GM12878 (cell line): ENCODE measurements around the gene SP3. TPM values are rescaled to one million over a fixed set of nuclear protein-coding genes. Genes with fewer than 3 reads are reported as not detected.

Source experiments
- ATAC-seq: fragments of 200-7000 bp; cut with Tn5 transposase; 3 replicates; pipeline ENCODE4 v1.9.1; 2020; ENCODE audit warnings: mild to moderate bottlenecking, moderate library complexity
- BruUV-seq: library from RNA; stranded (reverse); fragments of 400-500 nt; replicated peaks from 2 replicates; lab custom pipeline; 2021; lab: Mats Ljungman, UMichigan
- CTCF ChIA-PET: fragments of 300-600 bp; sonication (Branson Sonifier 250); formaldehyde crosslinking; extraction: SDS; loops from one replicate; lab custom pipeline; 2021; ENCODE audit warnings: inconsistent platforms; lab: Yijun Ruan, JAX
- POLR2A ChIA-PET: fragments of 350-600 bp; formaldehyde crosslinking; extraction: SDS; loops from one replicate; lab custom pipeline; 2021; ENCODE audit warnings: inconsistent platforms; lab: Charles Lee
- RAD21 ChIA-PET: fragments of 300-600 bp; sonication (Branson Sonifier 250); formaldehyde crosslinking; loops from one replicate; lab custom pipeline; 2023; ENCODE audit warnings: antibody characterized with exemption; ENCODE audit not compliant: unreplicated experiment; lab: Charles Lee
- SMC1A ChIA-PET: fragments of 300-600 bp; sonication (Branson Sonifier 250); formaldehyde crosslinking; loops from one replicate; lab custom pipeline; 2023; ENCODE audit not compliant: unreplicated experiment, uncharacterized antibody; lab: Charles Lee
- DNase-seq: peaks from one replicate; pipeline ENCODE4 v3.0.0-alpha.2; 2011; ENCODE audit warnings: low read depth, low spot score
- FAIRE-seq: peaks from 3 replicates; lab custom pipeline; 2011; peaks lifted over from hg19 to GRCh38; lab: Jason Lieb, UNC
- H2AFZ ChIP-seq: 2 replicates; pipeline ENCODE4 v1.6.0; 2011; ENCODE audit warnings: low read depth, low read length, control low read depth; ENCODE audit not compliant: control insufficient read depth
- H3K27ac ChIP-seq: 2 replicates; pipeline ENCODE4 v1.5.1; 2011; ENCODE audit warnings: control low read depth; ENCODE audit not compliant: control insufficient read depth, insufficient read depth
- H3K27me3 ChIP-seq, 2 experiments: replicated peaks in 1 of 2; 2 replicates each; pipeline versions ENCODE4 v1.6.0 to v1.6.1; 2011; ENCODE audit warnings: low read length in 1 of 2; ENCODE audit not compliant: control insufficient read depth in 2 of 2, insufficient read depth in 2 of 2
- H3K36me3 ChIP-seq, 2 experiments: 2 replicates each; pipeline ENCODE4 v1.5.1; 2011; ENCODE audit warnings: low read length in 1 of 2; ENCODE audit not compliant: control insufficient read depth in 2 of 2, insufficient read depth in 2 of 2
- H3K4me1 ChIP-seq: 2 replicates; pipeline ENCODE4 v1.6.1; 2011; ENCODE audit warnings: mild to moderate bottlenecking, low read length, moderate library complexity, mixed read lengths; ENCODE audit not compliant: control insufficient read depth, insufficient read depth
- H3K4me2 ChIP-seq: 2 replicates; pipeline ENCODE4 v1.6.0; 2011; ENCODE audit warnings: control low read depth; ENCODE audit not compliant: control insufficient read depth, insufficient read depth
- H3K4me3 ChIP-seq: fragments of 200-600 bp; sonication (generic); 2 replicates; pipeline ENCODE4 v1.5.1; 2016
- H3K79me2 ChIP-seq: 2 replicates; pipeline ENCODE4 v1.6.0; 2011; ENCODE audit warnings: low read length; ENCODE audit not compliant: control insufficient read depth, insufficient read depth
- H3K9ac ChIP-seq: 2 replicates; pipeline ENCODE4 v1.8.0; 2011; ENCODE audit warnings: low read length, control low read depth, mixed read lengths; ENCODE audit not compliant: control insufficient read depth, insufficient read depth
- H3K9me3 ChIP-seq: replicated peaks from 3 replicates; pipeline ENCODE4 v1.5.1; 2011; ENCODE audit warnings: mild to moderate bottlenecking, low read length; ENCODE audit not compliant: control insufficient read depth, insufficient read depth
- H4K20me1 ChIP-seq: 2 replicates; pipeline ENCODE4 v1.6.0; 2011; ENCODE audit not compliant: control insufficient read depth, insufficient read depth
- NR2C1 ChIP-seq: fragments of 450-650 bp; IDR thresholded peaks from 2 replicates; pipeline ENCODE4 v1.6.1; 2017; ENCODE audit warnings: antibody characterized with exemption, mild to moderate bottlenecking, moderate library complexity
- SKIL ChIP-seq: fragments of 450-650 bp; IDR thresholded peaks from 2 replicates; pipeline ENCODE4 v1.6.1; 2017; ENCODE audit warnings: mild to moderate bottlenecking, low read depth, inconsistent platforms; ENCODE audit not compliant: poor library complexity, severe bottlenecking
- STAT3 ChIP-seq: IDR thresholded peaks from 2 replicates; pipeline ENCODE4 v1.6.1; 2011; ENCODE audit warnings: low read depth, low read length, improper control_type of control experiment
- USF1 ChIP-seq: IDR thresholded peaks from 2 replicates; pipeline ENCODE4 v1.6.1; 2011; ENCODE audit warnings: borderline replicate concordance, low read depth, mild to moderate bottlenecking, moderate library complexity, mixed read lengths, low read length; ENCODE audit not compliant: insufficient read depth; ENCODE audit errors: extremely low read length
- ZBTB4 ChIP-seq: fragments of 450-650 bp; formaldehyde crosslinking; IDR thresholded peaks from 2 replicates; pipeline ENCODE4 v1.4.0; 2022; ENCODE audit warnings: mild to moderate bottlenecking, moderate library complexity
- ZBTB40 ChIP-seq: fragments of 450-650 bp; IDR thresholded peaks from 2 replicates; pipeline ENCODE4 v1.6.1; 2016; ENCODE audit warnings: mild to moderate bottlenecking, moderate library complexity, borderline replicate concordance
- WGBS: methylation state at CpG from one replicate; pipeline ENCODE4 v1.1.6; 2016; ENCODE audit warnings: low lambda C conversion rate; ENCODE audit not compliant: insufficient replicate concordance, insufficient coverage; ENCODE audit errors: missing lambda C conversion rate; 5-methylcytosine and 5-hydroxymethylcytosine counted together
- in situ Hi-C: fragments of 300-500 bp; cut with MboI; formaldehyde crosslinking; loops from 9 replicates; pipeline ENCODE4 v1.14.3; 2018; ENCODE audit warnings: mixed read lengths
- intact Hi-C: fragments of 100-400 bp; cut with micrococcal nuclease; formaldehyde crosslinking; loops from one replicate; pipeline ENCODE4 v1.14.2; 2022; ENCODE audit not compliant: unreplicated experiment
- polyA plus RNA-seq, 11 experiments: library from polyadenylated mRNA; depleted of rRNA in 4 of 11; unstranded in 6 of 11; stranded (reverse) in 5 of 11; fragments of >200 nt; fragmentation: Nextera tagmentation in 4 of 11; fragmentation: Illumina TruSeq in 1 of 11; extraction: Ambion mirVana in 4 of 11; extraction: Trizol in 1 of 11; gene quantifications; 1 replicate in 1 of 11; 2 replicates in 10 of 11; pipeline versions ENCODE4 v1.2.1 to v1.2.3, GENCODE V29; 2011 to 2016; ENCODE audit warnings: inconsistent platforms in 2 of 11, missing spikeins in 2 of 11, low read depth in 1 of 11
- total RNA-seq, 4 experiments: library from RNA; depleted of rRNA in 3 of 4; stranded (reverse); fragments of >200 nt in 3 of 4; fragmentation: Illumina TruSeq in 1 of 4; extraction: Trizol in 1 of 4; gene quantifications; 2 replicates each; pipeline versions ENCODE4 v1.2.1 to v1.2.3, GENCODE V29; 2013 to 2021

The SP3 gene
- total and polyA plus RNA-seq, 10 of the 15 experiments (the other 5 are each of a cell fraction or from before 2014, with no cell fraction given), result 9.9 to 87.6 (median 52.4) TPM

GRCh38 chr2:173985605-173985992, 20.4 kb upstream of the SP3 start (continued):
- TF ChIP-seq USF1 (no peak), ZBTB4 (CRISPR knock-in tag) (no peak)

GRCh38 chr2:173984866-173985604, 19.9 kb upstream of the SP3 start:
- TF ChIP-seq NR2C1 (no peak), STAT3 (no peak), ZBTB40 (no peak), SKIL (no peak)
- no peaks in the 10 kb centered on the region for H3K36me3 ChIP-seq
- H3K4me2 ChIP-seq, result no peak overlapping the region
- H3K4me1 ChIP-seq, result peaks cover 11% of the 10 kb centered on the region; the same call in 1 of the 2 replicates
- intact Hi-C loops (no loop called here), in situ Hi-C loops (no loop called here)
- ATAC-seq (no peak), FAIRE-seq (no peak), DNase-seq (no peak)
- H2AFZ ChIP-seq, result no peak overlapping the region
- BruUV-seq, result no TSS peak
- H3K9me3 ChIP-seq, result no peaks in the 10 kb centered on the region
- no peaks in the 10 kb centered on the region for H3K79me2 ChIP-seq
- no peaks in the 10 kb centered on the region for H3K27me3 ChIP-seq
- ChIA-PET RAD21 (interaction anchor here (0.7 kb wide), 1 partner anchor 432 kb away, joined by 3 read pairs; no protein-coding TSS in a partner anchor), POLR2A (no interaction called here), SMC1A (interaction anchor here (1.1 kb wide), 1 partner anchor 87 kb away, joined by 3 read pairs; no protein-coding TSS in a partner anchor), CTCF (no interaction called here)
- no peaks in the 10 kb centered on the region for H4K20me1 ChIP-seq
- WGBS, result 91% methylated on average over 9 of the region's 9 CpGs
- H3K27ac ChIP-seq, result no peak overlapping the region
- no peak overlapping the region for H3K9ac ChIP-seq
- H3K4me3 ChIP-seq, result no peak overlapping the region
